GM19099 (cell line): Measurements from ENCODE around the gene MAVS.

ENCODE experiments used
- POLR2A ChIP-seq: IDR thresholded peaks from 3 replicates; pipeline ENCODE4 v1.6.1; 2011; ENCODE audit warnings: low read depth; ENCODE audit not compliant: insufficient read length; ENCODE audit errors: extremely low read depth

MAVS gene

GRCh38 chr20:3823881-3824280 is 22.8 kb upstream of the MAVS start:
- no peak for TF ChIP-seq POLR2A

GRCh38 chr20:3825526-3825925 is 21.1 kb upstream of the MAVS start:
- no peak for TF ChIP-seq POLR2A

GRCh38 chr20:3826420-3826819 is 20.2 kb upstream of the MAVS start:
- no peak for TF ChIP-seq POLR2A

GRCh38 chr20:3828798-3829197 is 17.8 kb upstream of the MAVS start:
- TF ChIP-seq POLR2A: no peak

- TF ChIP-seq POLR2A: no peak
Observed at GRCh38 chr20:3836132-3836531, 10.5 kb upstream of the MAVS start.

- TF ChIP-seq POLR2A: no peak
Observed at GRCh38 chr20:3839328-3839727, 7.3 kb upstream of the MAVS start.

- no peak for TF ChIP-seq POLR2A
Observed at GRCh38 chr20:3842348-3842930, 4.2 kb upstream of the MAVS start.

GRCh38 chr20:3843490-3843889 is 3.1 kb upstream of the MAVS start:
- no peak for TF ChIP-seq POLR2A

GRCh38 chr20:3846378-3846739 is 275 bp upstream of the MAVS start:
- no peak for TF ChIP-seq POLR2A

- no peak for TF ChIP-seq POLR2A
Observed at GRCh38 chr20:3847429-3847940, 851 bp downstream of the MAVS start.

GRCh38 chr20:3848565-3848964 is 1.9 kb downstream of the MAVS start:
- TF ChIP-seq POLR2A: no peak

- TF ChIP-seq POLR2A: no peak
Observed at GRCh38 chr20:3854462-3854871, 7.8 kb downstream of the MAVS start.

- TF ChIP-seq POLR2A: no peak
Observed at GRCh38 chr20:3857405-3857804, 10.8 kb downstream of the MAVS start.

GRCh38 chr20:3858689-3859088 is 12.1 kb downstream of the MAVS start:
- no peak for TF ChIP-seq POLR2A

- no peak for TF ChIP-seq POLR2A
Observed at GRCh38 chr20:3861191-3861590, 14.6 kb downstream of the MAVS start.

GRCh38 chr20:3862333-3862732 is 15.7 kb downstream of the MAVS start:
- no peak for TF ChIP-seq POLR2A

GRCh38 chr20:3863317-3863716 is 16.7 kb downstream of the MAVS start:
- no peak for TF ChIP-seq POLR2A

- TF ChIP-seq POLR2A: no peak
Observed at GRCh38 chr20:3864518-3864917, 17.9 kb downstream of the MAVS start.

- no peak for TF ChIP-seq POLR2A
Observed at GRCh38 chr20:3865152-3865886, 18.7 kb downstream of the MAVS start.
